Hindlimb muscle (tissue), 1 donor: ENCODE data around the gene PUM1. TPM values are rescaled to one million over a fixed set of nuclear protein-coding genes. Genes with fewer than 3 reads are reported as not detected.

Experiments used
- DNase-seq: peaks from one replicate; pipeline ENCODE4 v3.0.0-alpha.2; 2013
- polyA plus RNA-seq: library from polyadenylated mRNA; unstranded; fragments of 120-200 nt; gene quantifications from one replicate; pipeline ENCODE4 v1.2.1, GENCODE V29; 2013; ENCODE audit not compliant: insufficient read length

PUM1 gene
- polyA plus RNA-seq, 1 donor: 60.9 TPM

DNA sequence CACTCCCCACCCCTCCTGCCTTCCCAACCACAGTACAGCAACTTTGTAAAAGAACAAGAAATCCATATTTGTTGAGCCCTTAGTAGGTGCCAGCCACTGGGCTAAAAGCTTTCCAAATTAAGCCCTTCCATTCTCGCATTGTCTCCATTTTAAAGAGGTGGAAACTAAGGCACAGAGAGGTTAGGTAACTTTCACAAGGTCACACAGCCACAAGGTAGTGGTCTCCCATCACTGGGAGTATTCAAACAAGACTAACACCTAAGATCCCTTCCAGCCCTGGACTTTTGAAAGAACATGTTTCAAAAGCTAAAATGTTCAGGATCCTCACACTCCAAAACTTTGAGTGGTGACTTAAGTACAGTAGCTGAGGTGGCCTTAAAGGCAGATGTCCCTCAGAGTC lies 160.1 kb downstream of the PUM1 start:
- no peak for DNase-seq

DNA sequence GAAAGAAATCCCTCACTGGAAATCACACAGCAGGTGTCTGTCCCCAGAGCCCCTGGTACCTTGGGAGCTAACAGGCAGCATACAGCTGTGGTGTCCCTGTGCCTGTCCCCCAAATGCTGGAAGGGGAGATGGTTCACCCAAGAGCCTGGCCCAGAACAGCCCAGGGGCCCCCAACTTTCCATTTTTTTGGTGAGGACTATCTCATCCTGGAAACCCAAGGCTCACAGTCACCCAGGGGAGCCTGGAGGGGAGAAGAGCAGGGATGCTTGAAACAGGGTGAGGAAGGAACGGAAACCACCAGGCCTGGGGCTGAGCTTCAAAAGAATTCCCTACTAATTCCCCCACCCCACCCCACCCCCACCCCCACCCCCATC lies 160.6 kb downstream of the PUM1 start:
- no peak for DNase-seq

GRCh38 chr1:30904191-30904961 lies 161.1 kb downstream of the PUM1 start:
- no peak for DNase-seq

- no peak for DNase-seq
These were observed 162.0 kb downstream of the PUM1 start for GRCh38 chr1:30903343-30904034.

- DNase-seq: no peak
These were observed 162.8 kb downstream of the PUM1 start for GRCh38 chr1:30902593-30903290.

DNA sequence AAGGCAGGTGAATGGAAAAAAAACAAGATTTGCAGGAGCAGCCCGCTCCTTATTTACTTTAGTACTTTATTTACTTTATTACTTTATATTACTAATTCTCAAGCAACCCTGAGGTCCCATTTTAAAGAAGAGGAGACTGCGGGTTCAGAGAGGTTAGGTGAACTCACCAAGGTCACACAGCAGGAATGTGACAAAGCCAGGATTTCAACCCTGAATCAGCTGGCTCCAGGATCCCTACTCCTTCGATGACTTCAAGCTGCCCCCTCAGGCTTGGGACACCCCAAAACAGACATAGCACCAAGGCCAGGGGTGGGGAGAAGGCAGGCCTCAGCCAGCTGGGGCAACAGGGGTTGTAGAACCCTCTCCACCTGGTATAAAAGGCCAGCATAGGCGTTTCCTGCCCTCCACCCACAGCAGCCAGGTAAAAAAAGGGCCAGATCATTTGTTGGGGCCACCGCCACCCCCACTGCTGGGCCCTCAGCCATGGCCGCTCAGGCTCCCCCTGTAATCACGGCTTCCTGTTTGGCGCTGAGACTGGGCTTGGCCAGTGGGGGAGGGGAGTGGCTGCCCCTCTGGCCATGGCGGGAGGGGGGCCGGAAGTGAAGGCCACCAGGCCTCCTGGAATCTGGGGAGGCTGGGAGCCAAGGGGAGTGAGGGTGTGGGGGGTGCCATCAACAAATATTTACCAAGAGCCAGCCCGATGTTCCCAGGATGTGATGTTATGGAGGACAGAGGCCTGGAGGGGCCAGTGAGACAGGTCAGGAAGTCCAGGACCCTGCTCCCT lies 163.5 kb downstream of the PUM1 start:
- DNase-seq: no peak

DNA sequence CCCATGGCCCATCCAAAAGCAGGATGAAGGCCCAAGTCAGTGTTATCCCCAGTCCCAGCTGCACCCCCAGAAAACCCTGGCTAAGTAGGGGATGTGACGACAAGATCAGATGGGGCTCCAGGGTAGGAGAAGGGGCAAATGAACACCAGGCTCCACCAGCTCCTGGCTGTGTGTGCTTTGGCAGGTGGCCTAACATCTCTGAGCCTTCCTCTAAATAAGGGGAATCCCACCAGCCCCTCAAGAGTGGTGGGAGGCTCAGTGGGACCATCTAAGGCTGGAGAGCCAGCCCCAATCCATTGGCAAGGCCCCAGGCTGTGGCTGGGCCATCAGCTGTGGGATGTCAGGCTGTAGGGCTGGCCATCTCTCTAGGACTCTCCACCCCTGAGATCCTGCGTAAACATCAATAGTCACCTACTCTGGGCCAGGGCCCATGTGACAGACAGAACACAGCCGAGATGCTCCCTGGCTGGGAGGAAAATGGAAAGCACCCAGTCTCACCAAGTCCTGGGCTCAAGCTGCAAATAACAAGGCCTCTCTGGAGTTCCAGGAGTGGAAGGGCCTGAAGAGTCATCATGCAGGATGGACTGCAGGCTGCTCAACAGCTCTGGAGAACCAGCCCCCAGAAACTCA lies 164.5 kb downstream of the PUM1 start:
- DNase-seq: no peak

- no peak for DNase-seq
These were observed 165.0 kb downstream of the PUM1 start for GRCh38 chr1:30900486-30900885.

- no peak for DNase-seq
These were observed 165.7 kb downstream of the PUM1 start for GRCh38 chr1:30899577-30900389.

DNA sequence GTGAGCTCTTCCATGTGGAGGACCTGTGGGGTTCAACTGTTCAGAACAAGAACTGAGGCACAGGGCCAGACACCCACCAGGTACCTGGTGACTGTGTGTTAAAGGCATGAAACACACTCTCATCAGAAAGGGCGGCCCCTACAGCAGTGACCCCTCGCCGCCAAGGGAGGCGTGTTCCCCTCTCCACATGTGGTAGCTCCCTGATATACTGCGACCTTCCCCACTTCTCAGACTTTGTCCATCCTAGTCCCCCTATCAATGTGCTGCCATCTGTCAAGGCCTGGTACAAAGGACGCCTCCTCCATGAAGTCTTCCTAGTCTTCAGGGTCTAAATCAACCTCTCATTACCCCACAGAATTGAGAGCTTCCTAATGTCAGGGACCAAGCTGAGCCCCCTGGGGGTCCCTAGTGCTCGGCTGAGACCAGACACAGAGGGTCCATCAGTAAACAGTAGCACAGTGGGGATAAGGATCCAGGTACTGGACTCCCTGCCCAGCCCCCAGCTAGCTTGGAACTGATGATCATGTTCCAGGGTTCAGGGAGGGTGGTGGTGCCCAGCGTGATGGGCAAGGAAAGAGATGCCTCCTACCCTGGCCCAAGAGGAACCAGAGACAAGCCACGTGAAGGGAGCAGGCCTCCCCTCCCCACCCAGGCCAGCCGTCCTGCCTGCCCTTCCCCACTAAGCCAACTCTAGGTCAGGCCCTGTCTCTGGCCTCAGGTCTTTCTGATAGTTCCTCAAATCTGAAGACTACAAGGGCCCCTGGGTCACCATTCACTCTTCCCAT lies 167.3 kb downstream of the PUM1 start:
- DNase-seq: no peak

DNA sequence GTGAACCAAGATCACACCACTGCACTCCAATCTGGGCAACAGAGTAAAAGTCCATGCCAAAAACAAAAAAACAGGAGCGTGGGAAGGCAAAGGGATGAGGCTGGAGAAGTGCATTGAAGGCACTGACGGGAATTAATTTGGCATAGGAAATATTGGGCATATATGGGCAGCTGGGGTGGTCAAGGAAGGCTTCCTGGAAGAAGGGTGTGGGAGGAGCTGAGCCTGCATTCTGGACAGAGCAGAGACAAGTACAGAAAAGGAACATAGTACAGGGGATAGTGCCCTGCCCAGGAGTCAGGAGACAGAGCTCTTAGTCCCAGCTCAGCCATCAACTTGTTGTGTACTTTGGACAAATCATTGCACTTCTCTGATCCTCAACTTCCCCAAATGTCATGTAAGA lies 168.6 kb downstream of the PUM1 start:
- no peak for DNase-seq

GRCh38 chr1:30895944-30896660 lies 169.4 kb downstream of the PUM1 start:
- no peak for DNase-seq

GRCh38 chr1:30895382-30895943 lies 170.1 kb downstream of the PUM1 start:
- DNase-seq: no peak

- no peak for DNase-seq
These were observed 171.0 kb downstream of the PUM1 start for GRCh38 chr1:30894508-30894973.

DNA sequence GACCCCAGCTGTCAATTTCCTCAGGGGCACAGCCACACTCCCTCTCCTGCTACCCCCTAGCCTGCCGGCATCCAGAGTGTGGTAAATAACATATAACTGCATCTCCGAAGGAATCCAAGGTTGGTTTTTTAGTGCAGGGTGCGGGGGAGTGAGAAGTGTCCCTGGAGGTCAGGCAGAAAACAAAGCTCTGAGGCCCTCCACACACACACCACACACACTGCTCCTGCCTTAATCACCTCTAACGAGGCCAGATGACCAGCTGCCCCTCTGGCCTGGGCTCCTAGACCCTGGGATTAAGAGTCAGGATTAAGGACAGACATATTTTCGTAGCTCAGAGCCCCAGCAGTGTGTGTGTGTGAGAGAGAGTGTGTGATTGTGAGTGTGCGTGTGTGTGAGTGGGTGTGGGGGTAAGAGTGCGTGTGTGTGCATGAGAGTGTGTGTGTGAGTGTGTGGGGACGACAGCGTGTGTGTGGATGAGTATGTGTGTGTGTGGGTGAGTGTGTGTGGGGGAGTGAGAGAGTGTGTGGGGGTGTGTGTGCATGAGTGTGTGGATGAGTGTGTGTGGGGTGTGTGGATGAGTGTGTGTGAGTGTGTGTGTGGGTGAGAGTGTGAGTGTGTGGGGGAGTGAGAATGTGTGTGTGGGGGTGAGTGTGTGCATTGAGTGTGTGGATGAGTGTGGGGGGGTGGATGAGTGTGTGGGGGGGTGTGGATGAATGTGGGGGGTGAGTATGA lies 171.6 kb downstream of the PUM1 start:
- no peak for DNase-seq

DNA sequence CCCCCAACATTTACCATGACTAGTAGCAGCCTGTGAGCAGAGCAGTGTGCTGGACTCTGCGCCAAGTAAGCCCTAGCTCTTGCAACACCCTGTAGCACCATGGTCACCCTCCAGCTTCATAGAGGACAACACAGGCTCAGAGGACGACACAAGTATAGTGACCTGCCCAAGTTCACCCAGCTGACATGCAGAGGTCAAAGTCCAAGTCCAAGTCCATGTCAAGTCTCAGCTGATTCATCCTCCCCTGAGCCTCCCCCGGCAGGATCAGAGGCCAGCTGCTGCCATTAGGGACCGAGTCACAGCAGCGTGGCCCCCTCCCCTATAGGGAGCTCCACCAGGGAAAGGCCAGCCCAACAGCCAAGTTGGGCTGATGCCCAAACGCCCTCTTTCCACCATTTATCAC lies 172.8 kb downstream of the PUM1 start:
- DNase-seq: no peak

- no peak for DNase-seq
These were observed 174.3 kb downstream of the PUM1 start for GRCh38 chr1:30891227-30891552.

GRCh38 chr1:30890502-30891226 lies 174.9 kb downstream of the PUM1 start:
- no peak for DNase-seq
